Peyer's patch (tissue), 4 donors: ENCODE results near the gene POPDC2.

Experiments
- CTCF ChIP-seq, 6 experiments: fragments of 450-650 bp in 4 of 6; fragments of 200-600 bp in 2 of 6; sonication (generic) in 1 of 6; IDR thresholded peaks; one replicate each; pipeline ENCODE4 v1.5.1; 2017 to 2019; ENCODE audit warnings: antibody characterized with exemption in 6 of 6, mild to moderate bottlenecking in 3 of 6, moderate library complexity in 1 of 6
- POLR2A ChIP-seq, 2 donors: fragments of 450-650 bp; IDR thresholded peaks; one replicate each; pipeline ENCODE4 v1.5.1; 2017; ENCODE audit warnings: antibody characterized with exemption in 2 of 2, mild to moderate bottlenecking in 2 of 2, moderate library complexity in 2 of 2

- TF ChIP-seq CTCF (IDR thresholded peaks at IDR 0.05) (no peak), POLR2A (IDR thresholded peaks at IDR 0.05) (no peak)
Observed at GRCh38 chr3:119703820-119704531, 43.6 kb upstream of the POPDC2 start.
